Stromal cell of bone marrow (primary cell): ENCODE results near the gene SAMD9L.

ENCODE experiments used
- DNase-seq: peaks from one replicate; pipeline ENCODE4 v3.0.0-alpha.2; 2012; ENCODE audit warnings: low read depth

SAMD9L gene

GRCh38 chr7:93148144-93148543 lies at the start of gene SAMD9L:
TSS of gene SAMD9L (minus strand) at chr7:93148385. CDS start at chr7:93135971, 12,414 bp downstream.
- DNase-seq: no peak

- DNase-seq: no peak
Measured at GRCh38 chr7:93196336-93196735, 48.2 kb upstream of the SAMD9L start.

- peak; percentile 46 for DNase-seq
Measured at GRCh38 chr7:93194386-93194785, 46.2 kb upstream of the SAMD9L start.

- no peak for DNase-seq
Measured at GRCh38 chr7:93188870-93189634, 40.9 kb upstream of the SAMD9L start.

- DNase-seq: peak; percentile 47
Measured at GRCh38 chr7:93185303-93186027, 37.3 kb upstream of the SAMD9L start.

- DNase-seq: no peak
Measured at GRCh38 chr7:93179173-93179572, 31.0 kb upstream of the SAMD9L start.

- DNase-seq: no peak
Measured at GRCh38 chr7:93178213-93178612, 30.0 kb upstream of the SAMD9L start.

GRCh38 chr7:93176992-93177580 lies 28.9 kb upstream of the SAMD9L start:
- no peak for DNase-seq

GRCh38 chr7:93175219-93175618 lies 27.0 kb upstream of the SAMD9L start:
- DNase-seq: no peak

GRCh38 chr7:93172683-93173082 lies 24.5 kb upstream of the SAMD9L start:
- DNase-seq: no peak

GRCh38 chr7:93171606-93172226 lies 23.5 kb upstream of the SAMD9L start:
- no peak for DNase-seq

- no peak for DNase-seq
Measured at GRCh38 chr7:93165447-93165846, 17.3 kb upstream of the SAMD9L start.

- no peak for DNase-seq
Measured at GRCh38 chr7:93164766-93165165, 16.6 kb upstream of the SAMD9L start.

GRCh38 chr7:93161181-93161762 lies 13.1 kb upstream of the SAMD9L start:
- no peak for DNase-seq

GRCh38 chr7:93160410-93160809 lies 12.2 kb upstream of the SAMD9L start:
- DNase-seq: no peak

- no peak for DNase-seq
Measured at GRCh38 chr7:93159490-93159889, 11.3 kb upstream of the SAMD9L start.

- peak; percentile 29 for DNase-seq
Measured at GRCh38 chr7:93156884-93157283, 8.7 kb upstream of the SAMD9L start.

GRCh38 chr7:93150200-93150835 lies 2.1 kb upstream of the SAMD9L start:
- peak; percentile 53 for DNase-seq

GRCh38 chr7:93148727-93149126 lies 542 bp upstream of the SAMD9L start:
- DNase-seq: no peak

GRCh38 chr7:93147363-93147762 lies 822 bp downstream of the SAMD9L start:
- peak; percentile 41 for DNase-seq

- no peak for DNase-seq
Measured at GRCh38 chr7:93146472-93147141, 1.6 kb downstream of the SAMD9L start.
